Breast epithelium (tissue), 3 donors: ENCODE measurements around the gene SLC9A4. TPM values are rescaled to one million over a fixed set of nuclear protein-coding genes. Genes with fewer than 3 reads are reported as not detected.

Source experiments
- total RNA-seq, 3 donors: library from RNA; depleted of rRNA; stranded (reverse); fragments of >200 nt; gene quantifications; one replicate each; pipeline ENCODE4 v1.1.0, GENCODE V29; 2016

The SLC9A4 gene
- total RNA-seq, 3 donors from 2014 or later = not detected

Other genes with a start within 250 kb of the SLC9A4 start
- 10 to 100 TPM in 2 of 3 donors, 1 to 10 TPM in 1; 6.3 to 27.8 (median 12.1) TPM for gene IL1RL1, start 161.7 kb upstream of the SLC9A4 start, total RNA-seq
- gene IL18R1, start 117.4 kb upstream of the SLC9A4 start, total RNA-seq = 1 to 10 TPM; 7.0 to 7.7 (median 7.2) TPM
- 1 to 10 TPM; 1.4 to 2.9 (median 2.3) TPM for gene IL18RAP, start 50.1 kb upstream of the SLC9A4 start, total RNA-seq
- gene SLC9A2, start 146.3 kb downstream of the SLC9A4 start, total RNA-seq = under 1 TPM; 0.16 to 0.98 (median 0.73) TPM